Measurements from ENCODE around the gene SLC2A10.

The SLC2A10 gene

DNA sequence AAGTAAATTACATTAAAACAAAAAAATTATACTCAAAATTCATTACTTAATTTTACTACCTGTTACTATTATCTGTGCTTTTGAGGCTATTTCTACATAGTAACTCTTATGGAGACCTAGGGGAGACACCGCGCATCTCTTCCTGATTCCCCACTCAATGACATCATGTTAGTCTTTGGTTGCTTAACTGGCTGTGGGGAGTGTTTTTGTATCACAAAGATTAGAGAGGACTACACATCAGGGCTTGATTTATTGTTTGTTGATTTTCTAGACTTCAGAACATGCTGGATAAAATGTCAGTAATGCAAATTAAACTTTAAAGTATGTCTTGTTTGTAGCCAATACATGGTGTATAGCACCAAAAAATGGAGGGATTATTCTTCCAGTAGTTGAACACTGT is 26.0 kb downstream of the SLC2A10 start:
- no peak for DNase-seq (ENCODE audit: low read depth in 2 of 2)

DNA sequence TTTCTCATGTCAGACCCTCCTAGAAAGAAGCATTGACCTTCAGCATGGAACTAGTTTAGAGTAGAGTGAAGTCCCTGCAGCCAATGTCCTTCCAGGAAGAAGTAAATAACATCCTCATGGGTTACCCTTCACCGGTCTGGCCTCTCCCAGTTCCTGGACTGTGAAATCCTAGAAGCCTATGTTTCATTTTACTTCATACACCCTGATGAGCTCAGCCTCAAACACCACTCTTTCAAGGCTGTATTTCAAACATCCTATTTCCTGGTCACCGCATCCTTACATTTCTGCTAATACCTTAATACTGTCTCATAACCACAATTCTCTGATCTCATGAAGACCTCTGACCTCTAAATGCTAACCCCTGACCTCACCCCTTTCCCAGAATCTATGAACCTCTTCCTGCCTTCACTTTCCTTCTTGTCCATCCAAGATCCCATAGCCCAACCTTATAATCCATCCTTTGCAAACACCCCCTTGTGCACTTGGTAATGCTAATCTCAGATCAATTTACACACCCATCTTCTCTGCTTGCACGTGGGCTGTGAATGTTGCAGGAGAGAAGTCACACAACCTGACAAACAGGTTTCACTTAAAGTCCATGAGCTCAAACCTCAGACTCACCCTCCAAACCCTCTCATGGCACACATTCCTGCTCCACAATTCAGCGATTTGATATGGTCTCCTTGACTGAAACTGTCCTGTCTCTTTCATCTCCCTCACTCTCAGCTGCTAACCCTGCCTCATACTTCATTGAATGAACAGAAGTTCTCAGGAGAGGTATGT is 30.2 kb downstream of the SLC2A10 start:
- no peak for DNase-seq (ENCODE audit: low read depth in 2 of 2)

DNA sequence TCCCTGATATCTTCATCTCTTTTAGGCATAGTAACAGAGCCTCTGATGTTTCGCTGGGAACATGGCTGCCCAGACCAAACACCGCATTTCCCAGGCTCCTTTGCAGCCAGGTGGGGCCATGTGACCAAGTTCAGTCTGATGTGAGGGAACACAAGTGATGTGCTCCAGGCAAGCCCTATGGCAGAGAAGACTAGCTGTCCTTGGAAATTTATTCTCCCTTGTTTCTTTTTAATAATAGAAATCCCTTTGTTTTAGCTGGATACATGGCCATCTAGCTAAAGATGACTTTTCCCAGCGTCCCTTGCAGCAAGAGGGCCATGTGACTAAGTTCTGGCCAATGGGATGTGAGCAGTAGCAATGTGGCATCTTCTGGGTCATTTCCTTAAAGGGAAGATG is 30.8 kb downstream of the SLC2A10 start:
- DNase-seq (ENCODE audit: low read depth in 2 of 2) = no peak

DNA sequence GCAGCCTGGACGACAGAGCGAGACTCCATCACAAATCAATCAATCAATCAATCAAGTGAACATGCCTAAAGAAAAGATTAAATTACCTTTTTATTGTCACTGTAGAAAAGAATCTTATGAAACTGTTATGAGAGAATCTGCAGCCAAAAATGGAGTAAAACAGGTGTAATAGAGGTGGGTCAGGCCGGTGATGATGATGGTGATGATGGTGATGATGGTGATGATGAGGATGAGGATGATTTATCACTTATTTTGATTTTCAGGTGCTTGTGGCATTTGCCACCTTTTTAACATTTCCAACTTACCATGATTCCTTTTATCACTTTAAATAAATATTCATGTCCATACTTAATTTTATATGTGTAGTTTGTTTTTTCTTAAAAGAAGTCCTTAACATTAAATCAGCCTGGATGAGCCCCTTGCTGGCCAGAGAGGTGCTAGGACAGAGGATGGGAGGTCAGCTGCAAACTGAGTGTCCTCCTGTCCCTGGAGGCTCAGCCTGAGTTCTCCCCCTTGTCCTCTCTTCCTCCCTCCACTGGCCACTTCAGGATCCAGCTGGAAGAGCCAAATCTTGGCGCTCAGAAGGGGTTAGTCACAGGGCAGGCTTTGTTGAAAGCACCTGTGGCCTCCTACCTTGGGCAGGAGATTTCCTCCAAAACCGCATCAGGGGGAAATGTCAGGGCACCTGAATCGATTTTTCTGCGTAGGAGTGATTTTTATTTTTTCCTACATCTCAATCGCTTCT is 32.6 kb downstream of the SLC2A10 start:
- DNase-seq (ENCODE audit: low read depth in 2 of 2) = no peak

DNA sequence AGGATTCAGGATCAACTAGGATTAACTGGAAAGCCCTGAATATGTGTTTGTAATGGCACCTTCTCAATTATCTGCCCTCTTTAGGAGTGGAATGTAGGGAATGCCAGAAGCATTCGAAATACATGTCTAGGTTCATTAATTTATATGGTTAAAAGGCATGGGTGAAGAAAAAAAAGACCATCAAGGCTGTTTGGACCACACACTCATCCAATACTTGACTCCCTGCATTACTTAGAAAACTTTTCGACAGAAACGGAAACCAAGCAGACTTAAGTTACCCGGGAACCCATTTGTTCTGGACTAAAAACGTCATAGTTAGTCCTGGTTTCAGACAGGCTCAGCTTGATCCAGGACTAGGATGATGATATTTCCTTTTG is 33.2 kb downstream of the SLC2A10 start:
- no peak for DNase-seq (ENCODE audit: low read depth in 2 of 2)

DNA sequence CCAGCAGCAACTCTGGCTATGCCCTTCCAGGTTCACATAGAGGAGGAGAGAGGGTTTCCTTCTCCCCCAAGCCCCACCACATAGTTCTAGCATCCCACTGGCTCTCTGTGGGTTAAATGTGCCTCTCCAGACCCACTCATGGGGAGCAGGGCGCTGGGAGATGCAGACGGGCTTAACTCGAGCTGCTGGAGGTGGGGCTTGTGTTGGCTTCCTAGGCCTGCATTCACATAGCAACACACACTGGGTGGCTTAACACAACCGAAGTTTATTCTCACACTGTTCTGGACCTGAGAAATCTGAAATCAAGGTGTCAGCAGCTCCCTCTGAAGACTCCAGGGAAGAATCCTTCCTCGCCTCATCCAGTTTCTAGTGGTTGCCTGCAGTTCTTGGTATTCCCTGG is 33.6 kb downstream of the SLC2A10 start:
- no peak for DNase-seq (ENCODE audit: low read depth in 2 of 2)

DNA sequence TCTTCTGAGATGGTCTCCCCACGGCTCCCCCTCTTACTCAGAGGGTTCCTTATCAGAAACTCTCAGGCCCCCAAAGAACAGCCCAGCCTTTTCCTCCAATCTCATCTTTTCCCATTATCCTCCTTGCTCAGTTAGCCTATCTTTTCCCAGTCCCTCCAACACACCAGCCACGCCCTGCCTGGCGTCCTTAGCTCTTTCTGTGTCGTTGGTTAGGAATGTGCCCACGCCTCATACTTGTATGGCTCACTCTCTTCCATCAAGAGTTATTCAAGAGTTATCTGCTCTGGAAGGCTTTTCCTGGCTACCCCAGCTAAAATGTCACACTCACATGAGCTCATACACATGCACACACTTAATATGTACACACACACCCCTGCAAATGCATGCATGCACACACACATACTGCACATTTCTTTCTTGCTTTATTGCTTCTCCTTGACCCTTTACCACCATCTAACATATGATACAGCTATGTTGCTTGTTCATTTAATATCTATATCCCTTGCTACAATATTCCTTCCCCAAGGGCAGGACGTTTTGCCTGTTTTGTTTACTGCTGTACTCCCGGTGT is 37.6 kb downstream of the SLC2A10 start:
- DNase-seq (ENCODE audit: low read depth in 2 of 2) = no peak

DNA sequence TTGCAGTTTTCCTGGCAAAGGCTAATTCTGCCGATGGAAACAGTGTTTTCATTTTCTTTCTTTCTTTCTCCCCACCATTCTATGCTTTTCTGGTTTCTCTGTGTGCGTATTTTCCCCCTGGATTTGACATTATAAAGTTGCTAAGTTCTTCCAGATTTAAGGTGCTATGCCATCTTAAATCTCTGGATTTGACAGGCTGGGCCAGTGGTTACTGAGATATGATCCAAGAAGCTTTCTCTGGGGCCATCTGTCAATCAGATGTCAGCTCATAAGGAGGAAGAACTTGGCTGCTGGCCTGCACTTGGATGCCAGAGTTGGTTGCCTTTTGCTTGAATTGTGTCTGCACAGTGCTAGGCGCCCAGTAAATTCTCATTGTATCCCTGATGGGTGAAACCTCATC is 39.7 kb downstream of the SLC2A10 start:
- DNase-seq (ENCODE audit: low read depth in 2 of 2) = no peak

DNA sequence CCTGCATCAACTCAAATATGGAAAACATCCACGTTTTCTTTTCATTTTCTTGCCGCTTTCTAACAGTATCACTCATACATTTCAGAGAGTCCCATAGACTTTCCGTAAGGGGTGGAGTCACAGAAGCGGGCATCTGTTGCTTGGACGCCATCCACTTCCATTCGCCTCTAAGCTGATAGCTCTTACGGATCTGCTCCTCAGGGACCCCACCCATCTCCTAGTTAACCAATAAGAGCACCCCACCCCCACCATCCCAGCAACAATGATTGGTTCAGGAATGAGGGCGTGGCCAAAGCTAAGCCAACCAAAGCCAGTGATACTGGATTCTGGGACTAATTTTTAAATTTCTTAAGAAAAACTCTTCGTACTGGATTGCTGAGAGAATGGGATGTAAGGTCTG is 42.4 kb downstream of the SLC2A10 start:
- DNase-seq (ENCODE audit: low read depth in 2 of 2) = no peak

DNA sequence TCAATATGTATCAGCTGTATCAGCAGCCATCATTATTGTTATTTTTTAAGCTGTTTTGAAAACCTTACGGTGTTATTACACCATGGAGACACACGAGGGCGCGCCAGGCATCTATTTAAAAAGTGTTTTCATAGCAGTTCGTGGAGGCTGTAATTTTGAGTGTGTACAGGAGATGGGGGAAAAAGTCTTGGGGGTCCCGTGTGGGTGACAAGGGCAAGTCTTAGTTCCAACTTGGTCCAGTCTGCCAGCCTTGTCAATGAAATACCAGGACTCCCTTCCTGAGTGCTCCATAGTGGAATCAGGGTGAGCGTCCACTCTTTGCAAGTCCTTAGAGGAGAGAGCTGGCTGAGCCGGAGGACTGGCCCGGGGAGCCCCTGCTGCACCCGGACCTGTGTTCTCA is 43.3 kb downstream of the SLC2A10 start:
- peak; percentile 21 to 31 for DNase-seq (ENCODE audit: low read depth in 2 of 2)

DNA sequence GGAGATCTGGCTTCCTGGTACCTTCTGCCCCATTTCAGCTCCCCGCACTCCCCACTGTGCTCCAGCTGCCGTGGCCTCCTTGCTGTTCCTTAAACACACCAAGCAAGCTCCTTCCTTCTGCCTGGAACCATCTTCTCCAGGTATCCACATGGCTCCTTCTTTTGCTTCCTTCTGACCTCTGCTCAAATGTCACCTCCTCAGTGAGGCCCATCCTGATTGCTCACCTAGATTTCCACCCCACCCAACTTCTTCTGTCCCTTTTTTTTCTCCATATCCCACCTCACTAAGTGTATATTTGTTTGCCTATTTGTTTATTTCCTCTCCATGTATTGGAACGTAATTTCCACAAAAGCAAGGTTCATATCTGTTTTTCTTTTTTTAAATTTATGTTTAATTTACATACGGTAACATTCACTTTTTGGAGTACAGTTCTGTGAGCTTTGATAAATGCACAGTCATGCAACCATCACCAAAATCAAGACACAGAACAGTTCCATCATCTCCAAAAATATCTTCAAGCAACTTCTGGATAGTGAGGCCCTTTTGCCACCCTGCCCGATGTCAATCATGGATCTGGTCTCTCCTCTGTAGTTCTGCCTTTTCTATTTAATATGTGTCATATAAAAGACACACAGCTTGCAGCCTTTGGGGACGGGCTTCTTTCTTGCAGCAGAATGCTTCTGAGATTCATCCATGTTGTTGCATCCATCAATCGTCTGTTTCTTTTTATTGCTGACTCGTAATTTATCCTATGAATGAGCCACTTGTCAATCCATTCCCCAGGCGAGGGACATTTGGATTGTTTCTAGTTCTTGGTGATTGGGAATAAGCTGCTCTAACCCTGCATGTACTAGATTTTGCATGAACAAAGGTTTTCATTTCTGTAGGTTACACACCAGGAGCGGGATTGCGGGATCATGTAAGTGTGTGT is 46.3 kb downstream of the SLC2A10 start:
- DNase-seq (ENCODE audit: low read depth in 2 of 2) = no peak

DNA sequence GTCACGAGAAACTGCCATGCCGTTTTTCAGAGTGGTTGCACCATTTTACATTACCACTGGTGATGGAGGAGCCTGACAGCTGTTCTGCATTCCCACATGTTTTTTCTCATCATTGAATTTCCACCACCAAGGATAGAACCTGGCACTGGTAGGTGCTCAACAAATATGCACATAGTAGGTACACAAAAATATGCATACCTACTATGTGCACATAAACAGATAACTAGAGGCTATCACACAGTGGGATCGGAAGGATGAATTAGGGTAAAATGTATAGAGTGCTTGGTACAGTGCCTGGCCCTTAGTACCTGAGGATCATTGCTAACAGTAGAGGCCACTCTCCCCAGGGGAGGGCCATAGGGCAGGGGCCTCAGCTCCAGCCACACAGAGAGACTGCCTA is 47.0 kb downstream of the SLC2A10 start:
- DNase-seq (ENCODE audit: low read depth in 2 of 2) = no peak

DNA sequence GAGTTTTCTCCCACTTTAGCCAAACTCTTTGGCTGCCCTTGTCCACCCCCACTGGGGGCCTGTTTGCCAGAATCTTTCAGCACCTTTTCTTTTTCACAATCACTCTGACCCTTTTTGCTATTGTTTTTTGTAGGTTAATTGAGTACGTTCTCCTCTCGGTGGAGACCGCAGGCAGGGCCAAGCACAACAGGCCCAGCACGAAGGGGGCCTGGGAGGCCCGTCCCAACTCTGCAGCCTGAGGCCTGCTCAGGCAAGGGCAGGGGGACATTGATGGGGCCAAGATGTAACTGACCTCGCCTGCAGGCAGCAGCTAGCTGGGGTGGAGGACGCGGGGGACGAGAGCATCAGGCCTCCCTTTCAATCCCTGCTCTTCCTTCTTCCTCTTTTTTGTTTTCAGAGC is 47.7 kb downstream of the SLC2A10 start:
- DNase-seq (ENCODE audit: low read depth in 2 of 2) = no peak

DNA sequence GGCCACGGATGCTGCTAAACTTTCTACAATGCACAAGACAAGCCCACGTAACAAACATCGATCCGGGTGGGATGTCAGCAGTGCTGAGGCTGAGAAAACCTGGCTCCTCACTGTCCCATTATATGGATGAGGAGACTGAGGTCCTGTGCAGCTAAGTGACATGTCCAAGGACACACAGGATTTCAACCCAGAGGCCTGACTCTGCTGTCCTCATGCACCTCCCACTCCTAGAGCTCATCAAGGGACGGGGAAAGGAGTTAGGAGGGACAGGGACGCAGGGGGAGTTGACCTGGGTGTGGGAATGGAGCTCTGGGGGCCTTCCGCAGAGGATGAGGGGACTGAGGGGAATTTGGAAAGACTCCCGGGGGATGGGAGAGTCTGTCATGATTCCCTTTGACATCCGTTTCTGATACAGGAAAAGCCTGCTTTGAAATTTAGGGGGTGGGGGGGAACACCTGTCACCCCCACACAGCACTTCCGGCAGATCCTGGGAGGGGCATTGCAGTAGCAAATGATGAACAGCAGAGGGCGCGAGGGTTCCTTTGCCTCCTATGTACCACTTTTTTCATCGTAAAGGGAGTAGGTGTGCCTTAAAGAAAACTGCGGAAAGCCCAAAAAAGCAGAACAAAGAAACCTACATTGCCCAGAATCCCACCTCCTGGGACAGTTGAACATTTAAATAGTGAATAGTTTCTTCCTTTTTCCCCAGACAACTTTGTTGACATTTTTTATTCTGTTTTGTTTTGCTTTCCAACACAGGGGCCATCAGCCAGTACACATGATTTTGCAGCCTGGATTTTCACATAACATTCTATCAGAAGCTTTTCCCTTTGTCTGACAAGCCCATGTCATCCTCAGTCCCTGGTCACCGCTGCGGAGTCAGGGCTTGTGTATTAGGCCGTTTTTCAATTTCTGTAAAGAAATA is 48.6 kb downstream of the SLC2A10 start:
- peak; percentile 8 to 44 for DNase-seq (ENCODE audit: low read depth in 2 of 2)

DNA sequence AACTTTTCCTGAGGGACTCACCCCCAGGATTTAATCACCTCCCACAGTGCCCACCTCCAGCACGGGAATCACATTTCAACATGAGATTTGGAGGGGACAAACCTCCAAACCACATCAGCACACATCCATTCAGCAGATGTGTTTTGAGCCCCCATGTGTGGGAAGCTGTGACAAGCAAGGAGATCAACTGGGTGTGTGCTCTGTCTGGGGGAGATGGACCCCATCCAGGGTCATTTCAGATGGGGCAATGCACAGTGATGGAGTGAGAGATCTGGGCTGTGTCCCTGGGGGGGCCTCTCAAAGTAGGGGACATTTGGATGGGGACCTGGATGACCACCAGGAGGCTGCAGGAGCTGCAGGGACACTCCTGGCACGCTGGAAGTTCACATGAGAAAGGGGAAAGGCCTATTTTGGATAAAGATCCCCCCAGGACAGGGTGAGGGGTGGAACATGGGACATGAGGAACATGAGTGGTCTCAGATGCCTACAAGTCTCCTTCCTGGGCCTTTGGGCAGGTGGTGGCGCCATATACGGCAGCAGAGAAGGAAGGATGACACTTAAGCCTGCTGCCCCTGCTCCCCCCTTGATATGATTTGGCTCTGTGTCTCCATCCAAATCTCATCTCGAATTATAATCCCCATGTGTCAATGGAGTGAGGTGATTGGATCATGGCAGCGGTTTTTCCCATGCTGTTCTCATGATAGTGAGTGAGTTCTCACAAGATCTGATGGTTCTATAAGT is 49.6 kb downstream of the SLC2A10 start:
- DNase-seq (ENCODE audit: low read depth in 2 of 2) = no peak

DNA sequence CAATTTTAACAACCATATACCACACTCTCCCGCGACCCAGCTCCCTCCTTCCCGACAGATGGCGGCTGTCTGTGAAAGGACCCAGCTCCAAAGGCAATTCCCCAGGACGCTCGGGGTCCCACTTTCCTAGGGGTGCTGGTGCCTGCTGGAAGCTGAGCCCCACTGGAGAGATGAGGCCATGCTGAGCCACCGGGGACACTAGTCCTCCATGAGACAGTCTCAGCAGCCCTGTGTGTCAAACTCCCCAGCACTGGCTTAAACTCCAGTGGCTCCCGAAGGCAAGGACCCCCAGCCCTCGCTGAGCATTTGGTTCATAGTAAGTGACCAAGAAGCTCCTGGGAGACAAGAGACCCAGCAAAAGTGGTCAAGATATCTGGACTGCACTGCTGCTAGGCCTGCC is 52.1 kb downstream of the SLC2A10 start:
- DNase-seq (ENCODE audit: low read depth in 2 of 2) = no peak

DNA sequence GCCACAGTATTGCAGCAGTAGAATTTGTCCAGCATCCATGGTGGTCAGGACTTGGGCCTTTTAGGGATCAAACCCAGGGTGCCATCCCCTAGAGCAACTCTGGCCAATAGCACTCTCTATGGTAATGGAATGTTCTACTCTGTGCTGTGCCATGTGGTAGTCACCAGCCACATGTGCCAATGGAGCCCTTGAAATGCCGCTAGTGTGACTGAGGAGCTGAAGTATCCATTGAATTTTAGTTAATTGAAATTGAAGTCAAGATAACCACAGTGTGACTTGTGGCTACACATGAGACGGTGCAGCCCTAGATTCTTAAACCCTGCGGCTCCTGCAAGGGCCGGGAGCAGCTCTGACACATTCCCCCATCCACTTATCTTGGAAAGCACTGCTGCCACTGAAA is 54.6 kb downstream of the SLC2A10 start:
- no peak for DNase-seq (ENCODE audit: low read depth in 2 of 2)

DNA sequence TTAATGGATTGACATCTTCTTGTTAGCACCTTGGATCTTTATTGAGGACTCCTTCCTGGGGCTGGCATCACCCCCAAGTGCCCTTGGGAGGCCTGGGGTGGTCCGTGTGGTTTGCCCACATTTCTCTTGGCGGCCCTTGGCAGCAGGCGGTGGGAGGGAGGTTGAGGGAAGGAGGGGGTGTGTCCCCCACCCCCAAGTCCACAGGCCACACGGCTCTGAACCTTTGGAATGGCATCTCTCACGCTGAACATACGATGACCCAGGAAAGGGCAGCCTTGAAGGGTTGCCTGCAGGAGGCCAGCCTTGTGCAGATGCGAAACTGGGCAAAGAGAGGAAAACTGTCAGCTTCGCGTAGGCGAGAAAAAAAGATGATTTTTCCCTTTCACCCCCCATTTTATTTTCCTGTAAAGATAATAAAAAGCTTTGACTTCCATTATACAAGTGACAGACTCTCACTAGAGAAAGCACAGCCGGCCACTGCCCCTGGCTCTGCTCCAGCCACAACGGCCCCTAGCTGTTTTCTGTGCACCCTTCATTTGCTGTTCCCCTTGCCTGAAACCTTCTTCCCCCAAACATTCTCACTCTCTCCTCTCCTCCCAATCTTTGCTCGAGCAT is 56.2 kb downstream of the SLC2A10 start:
- DNase-seq (ENCODE audit: low read depth in 2 of 2) = no peak

DNA sequence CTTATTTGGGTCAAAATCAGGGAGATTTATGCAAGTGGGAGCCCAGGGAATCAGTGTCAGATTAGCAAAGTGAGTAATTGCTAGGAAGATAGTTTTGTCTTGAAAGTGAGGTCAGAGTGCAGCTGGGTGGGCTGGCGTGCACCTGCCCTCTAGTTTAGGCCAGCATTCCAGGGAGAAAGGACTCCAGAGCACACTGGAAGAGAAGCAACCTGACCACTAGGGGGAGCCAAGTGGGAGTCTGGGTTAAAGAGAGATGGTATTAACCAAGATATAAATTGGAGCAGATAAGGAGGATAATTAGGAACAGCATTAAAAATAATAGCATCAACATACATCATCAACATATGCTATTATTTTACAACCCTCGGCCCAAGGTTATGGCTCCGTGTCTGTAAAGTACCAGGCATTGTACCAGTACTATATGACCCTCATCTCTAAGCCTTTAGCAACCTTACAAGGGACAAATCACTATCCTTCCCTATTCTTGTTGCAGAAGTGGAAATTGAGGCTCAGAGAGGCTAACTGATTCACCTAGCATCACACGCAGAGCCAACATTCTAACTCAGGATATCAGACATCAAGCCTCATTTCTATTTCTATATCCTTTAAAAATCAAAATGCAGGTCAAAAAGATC is 57.8 kb downstream of the SLC2A10 start:
- DNase-seq (ENCODE audit: low read depth in 2 of 2) = peak in 1 of 2 donors; percentile 14
